GM21381 (cell line): ENCODE data around the gene KLK13.

Source experiments
- ATAC-seq: cut with Tn5 transposase; IDR thresholded peaks from one replicate; pipeline ENCODE4 v1.9.1; 2021; ENCODE audit warnings: mild to moderate bottlenecking, moderate library complexity; ENCODE audit not compliant: unreplicated experiment

Gene KLK13

GRCh38 chr19:51023946-51024345 is 40.9 kb downstream of the KLK13 start:
- ATAC-seq, result no peak

GRCh38 chr19:51022526-51022925 is 42.4 kb downstream of the KLK13 start:
- no peak for ATAC-seq

- no peak for ATAC-seq
These were observed 43.8 kb downstream of the KLK13 start for GRCh38 chr19:51020988-51021651.

- ATAC-seq, result no peak
These were observed 45.4 kb downstream of the KLK13 start, which contains the start of gene KLK10 for GRCh38 chr19:51019544-51019925. KLK10 (minus strand) TSS chr19:51019709; CDS start chr19:51019130, 579 bp downstream.

- no peak for ATAC-seq
These were observed 45.9 kb downstream of the KLK13 start for GRCh38 chr19:51018745-51019543.

GRCh38 chr19:51016798-51017683 is 47.9 kb downstream of the KLK13 start:
- ATAC-seq, result no peak

GRCh38 chr19:51015691-51016267 is 49.1 kb downstream of the KLK13 start:
- ATAC-seq, result no peak

GRCh38 chr19:51014242-51014641 is 50.6 kb downstream of the KLK13 start:
- no peak for ATAC-seq

- ATAC-seq, result no peak
These were observed 52.2 kb downstream of the KLK13 start for GRCh38 chr19:51012661-51013190.

GRCh38 chr19:51010066-51010795 is 54.7 kb downstream of the KLK13 start:
- no peak for ATAC-seq

GRCh38 chr19:51009061-51009891 is 55.6 kb downstream of the KLK13 start:
- no peak for ATAC-seq

GRCh38 chr19:51007488-51007887 is 57.4 kb downstream of the KLK13 start:
- ATAC-seq, result no peak

- no peak for ATAC-seq
These were observed 58.5 kb downstream of the KLK13 start for GRCh38 chr19:51006406-51006805.
